GM10266 (cell line): ENCODE results near the gene APBB3.
"Not testable (repeated sequence)": the region's sequence is repeated elsewhere in the genome, so short reads cannot be mapped to it uniquely, and the experiment has no call there.

ENCODE experiments used
- DNase-seq: peaks from one replicate; pipeline ENCODE4 v3.0.0; 2012; ENCODE audit errors: extremely low spot score
- TF ChIP-seq, protein P1 (sequence below): IDR thresholded peaks from 2 replicates; pipeline ENCODE4 v1.5.1; 2012; ENCODE audit warnings: mild to moderate bottlenecking, low read depth; ENCODE audit not compliant: control insufficient read depth, insufficient read depth; ENCODE audit errors: missing control alignments

The APBB3 gene

DNA sequence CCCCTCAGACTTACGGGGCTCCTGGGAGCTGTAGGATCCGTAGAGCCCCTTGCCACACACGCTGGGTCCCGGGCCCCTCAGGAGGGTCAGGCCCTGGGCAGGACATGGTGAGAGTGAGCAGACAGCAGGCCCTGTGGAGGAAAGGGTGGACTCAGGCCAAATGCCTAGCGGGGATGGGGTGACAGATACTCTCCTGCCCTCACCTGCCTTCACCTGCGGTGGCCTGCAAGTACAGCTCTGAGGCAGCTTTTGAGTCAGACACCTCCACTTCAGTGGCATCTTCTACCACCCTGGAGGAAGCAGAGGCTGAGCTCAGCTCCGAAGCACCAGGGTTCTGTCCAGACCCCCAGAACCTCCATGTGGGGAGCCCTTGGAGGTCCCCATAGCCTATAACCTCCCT, 26.5 kb upstream of the APBB3 start:
- no peak for DNase-seq
- TF ChIP-seq, protein P1, sequence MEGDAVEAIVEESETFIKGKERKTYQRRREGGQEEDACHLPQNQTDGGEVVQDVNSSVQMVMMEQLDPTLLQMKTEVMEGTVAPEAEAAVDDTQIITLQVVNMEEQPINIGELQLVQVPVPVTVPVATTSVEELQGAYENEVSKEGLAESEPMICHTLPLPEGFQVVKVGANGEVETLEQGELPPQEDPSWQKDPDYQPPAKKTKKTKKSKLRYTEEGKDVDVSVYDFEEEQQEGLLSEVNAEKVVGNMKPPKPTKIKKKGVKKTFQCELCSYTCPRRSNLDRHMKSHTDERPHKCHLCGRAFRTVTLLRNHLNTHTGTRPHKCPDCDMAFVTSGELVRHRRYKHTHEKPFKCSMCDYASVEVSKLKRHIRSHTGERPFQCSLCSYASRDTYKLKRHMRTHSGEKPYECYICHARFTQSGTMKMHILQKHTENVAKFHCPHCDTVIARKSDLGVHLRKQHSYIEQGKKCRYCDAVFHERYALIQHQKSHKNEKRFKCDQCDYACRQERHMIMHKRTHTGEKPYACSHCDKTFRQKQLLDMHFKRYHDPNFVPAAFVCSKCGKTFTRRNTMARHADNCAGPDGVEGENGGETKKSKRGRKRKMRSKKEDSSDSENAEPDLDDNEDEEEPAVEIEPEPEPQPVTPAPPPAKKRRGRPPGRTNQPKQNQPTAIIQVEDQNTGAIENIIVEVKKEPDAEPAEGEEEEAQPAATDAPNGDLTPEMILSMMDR: no peak

DNA sequence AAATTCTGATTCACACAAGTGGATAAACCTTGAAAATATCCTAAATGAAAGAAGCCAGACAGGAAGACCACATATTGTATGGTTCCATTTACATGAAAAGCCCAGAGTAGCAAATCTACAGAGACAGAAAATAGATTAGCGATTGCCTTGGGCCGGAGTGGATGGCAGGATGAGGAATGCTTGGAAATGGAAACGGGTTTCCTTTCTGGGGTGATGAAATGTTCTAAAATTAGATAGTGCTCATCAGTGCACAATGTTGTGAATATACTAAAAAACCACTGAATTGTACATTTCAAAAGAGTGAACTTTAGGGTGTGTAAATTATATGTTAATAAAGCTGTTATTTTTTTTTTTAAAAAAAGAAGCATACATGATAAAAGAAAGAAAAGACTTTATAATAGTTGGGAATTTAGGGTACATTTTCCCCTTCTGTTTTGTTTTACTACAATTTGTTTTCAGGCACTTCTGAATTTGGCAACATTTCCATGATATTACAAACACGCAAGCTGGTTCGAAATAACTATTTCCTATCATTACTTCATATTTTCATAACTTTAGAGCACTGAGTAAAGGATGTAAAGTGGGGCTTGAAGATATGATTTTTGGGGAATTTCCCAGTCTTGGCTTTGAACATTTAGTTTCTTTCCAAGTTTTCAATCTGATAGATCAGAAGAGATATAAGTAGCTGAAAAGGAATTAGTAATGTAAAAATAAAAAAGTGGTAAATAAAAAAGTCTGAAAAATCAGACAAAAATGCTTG, 24.1 kb upstream of the APBB3 start:
- no peak for DNase-seq

DNA sequence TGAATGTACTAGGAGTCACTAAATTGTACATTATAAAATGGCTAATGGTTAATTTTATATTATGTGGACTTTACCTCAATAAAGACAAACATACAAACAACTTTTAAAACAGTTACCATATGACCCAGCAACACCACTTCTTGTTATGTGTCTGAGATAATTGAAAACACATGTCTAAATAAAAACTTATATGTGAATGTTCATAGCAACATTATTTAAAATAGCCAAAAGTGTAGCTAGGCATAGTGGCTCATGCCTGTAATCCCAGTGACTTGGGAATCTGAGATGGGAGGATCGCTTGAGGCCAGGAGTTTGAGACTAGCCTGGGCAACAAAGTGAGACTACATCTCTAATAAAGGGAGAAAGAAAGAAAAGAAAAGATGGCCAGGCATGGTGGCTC, 23.1 kb upstream of the APBB3 start:
- TF ChIP-seq, protein P1: no peak
- DNase-seq: no peak

More for the DNA sequence above, 24.1 kb upstream of the APBB3 start:
- TF ChIP-seq, protein P1: no peak

DNA sequence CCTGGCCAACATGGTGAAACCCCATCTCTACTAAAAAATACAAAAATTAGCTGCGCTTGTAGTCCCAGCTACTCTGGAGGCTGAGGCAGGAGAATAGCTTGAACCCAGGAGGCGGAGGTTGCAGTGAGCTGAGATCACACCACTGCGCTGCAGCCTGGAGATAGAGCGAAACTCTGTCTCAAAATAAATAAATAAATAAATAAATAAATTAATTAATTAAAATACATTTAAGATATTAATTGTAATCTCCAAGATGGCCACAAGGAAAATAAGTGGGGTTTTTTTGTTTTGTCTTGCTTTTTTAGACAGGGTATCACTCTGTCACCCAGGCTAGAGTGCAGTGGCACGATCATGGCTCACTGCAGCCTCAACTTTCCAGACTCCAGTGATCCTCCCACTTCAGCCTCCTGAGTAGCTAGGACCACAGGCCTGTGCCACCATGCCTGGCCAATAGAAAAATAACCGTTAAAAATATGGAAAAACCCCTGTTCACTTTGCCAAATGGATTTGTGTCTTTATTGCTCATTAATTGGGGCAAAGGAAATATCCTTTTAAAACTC, 14.9 kb upstream of the APBB3 start:
- DNase-seq: not testable (repeated sequence)

DNA sequence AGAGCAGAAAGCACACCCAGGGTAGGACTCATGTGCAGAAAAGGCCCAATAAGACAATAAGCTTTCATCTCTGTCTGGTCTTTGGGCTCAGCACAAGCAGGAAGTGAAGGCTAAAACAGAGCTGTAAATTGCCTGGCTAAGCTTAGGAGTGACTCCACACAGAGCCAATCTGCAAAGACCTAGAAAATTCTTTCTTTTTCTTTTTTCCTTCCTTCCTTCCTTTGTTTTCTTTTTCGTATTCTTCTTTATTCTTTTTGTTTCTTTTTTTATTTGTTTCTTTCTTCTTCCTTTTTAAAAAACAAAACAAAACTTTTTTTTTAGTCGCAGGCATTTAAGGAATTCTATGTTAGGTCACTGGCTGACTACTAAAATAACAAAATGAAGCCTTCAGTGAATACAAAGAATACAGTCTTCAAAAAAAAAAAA, 12.4 kb upstream of the APBB3 start:
- DNase-seq: no peak
- TF ChIP-seq, protein P1: no peak

DNA sequence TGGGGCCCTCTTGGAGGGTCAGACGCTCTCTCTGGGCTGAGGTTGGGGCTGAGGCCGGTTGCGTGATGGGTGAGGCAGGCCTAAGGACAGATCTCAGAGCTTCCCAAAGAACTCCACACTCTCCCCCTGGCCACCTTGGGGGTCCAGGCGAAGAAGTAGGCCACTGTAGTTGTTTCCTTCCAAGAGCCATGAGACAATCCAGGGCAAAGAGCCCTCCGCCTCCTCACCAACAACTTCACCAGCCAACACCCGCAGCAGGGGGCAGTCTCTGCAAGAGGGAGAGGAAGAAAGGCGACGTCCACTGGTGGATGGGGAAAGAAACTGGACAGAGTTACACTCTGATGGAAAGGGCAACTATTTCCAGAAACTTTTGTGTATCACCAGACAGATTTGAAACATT, 10.9 kb upstream of the APBB3 start:
- TF ChIP-seq, protein P1: no peak
- DNase-seq: no peak

DNA sequence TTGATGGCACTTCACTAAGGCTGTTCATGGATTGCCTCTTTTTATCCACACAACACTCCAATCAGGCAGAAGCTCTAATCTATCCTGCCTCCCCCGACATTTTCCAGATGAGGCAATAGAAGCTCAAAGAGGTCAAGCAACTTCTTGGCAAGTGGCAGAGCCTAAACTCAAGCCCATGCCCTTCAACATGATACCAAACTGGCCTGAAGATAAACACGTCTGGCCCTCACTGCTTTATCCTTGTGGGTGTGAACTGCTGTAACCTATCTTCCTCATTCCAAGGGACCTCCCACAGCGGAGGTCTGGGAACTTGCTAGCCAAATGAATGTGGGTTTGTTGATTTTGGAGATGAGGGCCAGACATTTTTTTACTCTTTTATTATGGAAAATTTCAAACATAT, 9.8 kb upstream of the APBB3 start:
- no peak for DNase-seq
- TF ChIP-seq, protein P1: no peak

DNA sequence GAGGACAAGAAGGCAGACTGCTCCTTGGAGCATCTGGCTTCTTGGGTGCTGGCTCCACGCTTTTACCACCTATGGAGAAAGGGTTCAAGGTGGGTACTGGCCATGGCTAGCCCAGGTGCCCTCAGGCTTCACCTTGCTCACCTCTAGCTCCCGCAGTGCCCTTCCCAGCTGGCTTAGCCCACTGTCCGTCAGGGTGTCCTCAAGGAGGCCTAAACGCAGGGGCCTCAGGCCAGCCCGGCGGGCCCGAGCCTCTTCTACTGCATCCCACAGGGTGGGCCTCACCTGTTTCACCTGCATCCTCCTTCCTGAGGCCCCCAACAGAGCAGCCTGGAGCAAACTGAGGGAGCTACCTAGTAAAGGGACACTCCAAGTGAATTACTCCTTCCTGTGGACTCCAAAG, 9.3 kb upstream of the APBB3 start:
- TF ChIP-seq, protein P1: no peak
- no peak for DNase-seq
